Measurements from ENCODE around the gene RPLP2.

- no peak for TF ChIP-seq CTCF (conservative IDR thresholded peaks at IDR 0.05; ENCODE audit: low read depth, low read length)
- TF ChIP-seq EZH2 (IDR thresholded peaks at IDR 0.05; ENCODE audit: borderline replicate concordance, low read depth, low read length, poor library complexity, severe bottlenecking), result no peak
Observed at GRCh38 chr11:836700-837099, 26.9 kb downstream of the RPLP2 start.
